ENCODE results near the gene RNF8.
"Not testable (repeated sequence)": the region's sequence is repeated elsewhere in the genome, so short reads cannot be mapped to it uniquely, and the experiment has no call there.

RNF8 gene

DNA sequence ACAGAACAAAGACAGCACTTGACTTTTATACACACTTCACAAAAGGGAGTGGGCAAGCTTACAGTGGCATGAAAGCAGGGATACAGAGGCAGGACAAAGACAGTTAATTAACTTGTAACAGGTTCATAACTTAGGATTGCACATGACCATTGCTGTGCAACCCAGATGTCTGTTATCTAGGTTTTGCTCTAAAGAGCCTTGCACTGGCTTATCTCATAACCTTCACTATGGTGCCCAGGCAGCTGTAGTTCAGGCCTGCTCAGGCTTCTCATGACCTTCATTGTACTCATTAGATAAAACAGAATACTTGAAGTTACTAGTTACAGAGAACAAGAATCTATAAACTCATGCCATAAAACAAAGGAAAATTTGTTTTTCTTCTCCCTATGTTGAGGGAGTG lies 47.9 kb downstream of the RNF8 start:
- not testable (repeated sequence) for DNase-seq

GRCh38 chr6:37406726-37407341 lies 53.1 kb downstream of the RNF8 start:
- DNase-seq, result no peak

DNA sequence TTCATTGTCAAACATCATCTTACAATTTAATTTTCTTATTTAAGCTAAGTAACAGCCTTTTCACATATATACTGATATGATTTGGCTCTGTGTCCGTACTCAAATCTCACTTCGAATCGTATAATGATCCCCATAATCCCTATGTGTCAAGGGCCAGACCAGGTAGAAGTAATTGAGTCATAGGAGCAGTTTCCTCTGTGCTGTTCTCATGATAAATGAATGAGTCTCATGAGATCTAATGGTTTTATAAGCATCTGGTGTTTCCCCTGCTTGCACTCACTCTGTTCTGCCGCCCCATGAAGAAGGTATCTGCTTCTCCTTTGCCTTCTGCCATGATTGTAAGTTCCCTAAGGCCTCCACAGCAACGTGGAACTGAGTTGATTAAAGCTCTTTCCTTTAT lies 54.2 kb downstream of the RNF8 start:
- no peak for DNase-seq

DNA sequence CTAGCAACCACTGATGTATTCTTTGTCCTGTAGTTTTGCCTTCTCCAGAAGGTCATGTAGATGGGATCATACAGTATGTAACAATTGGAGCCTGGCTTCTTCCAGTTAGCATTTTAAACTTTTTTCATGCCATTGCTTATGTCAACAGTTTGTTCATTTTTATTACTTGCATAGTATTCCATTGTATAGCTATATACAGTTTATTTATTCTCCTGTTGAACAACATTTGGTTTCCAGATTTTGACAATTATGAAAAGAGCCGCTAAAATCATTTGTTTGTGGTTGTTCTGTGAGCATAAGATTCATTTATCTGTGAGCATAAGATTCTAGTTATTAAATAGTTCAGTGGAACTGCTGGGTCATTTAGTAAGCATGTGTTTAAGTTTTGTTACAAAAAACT lies 55.7 kb downstream of the RNF8 start:
- DNase-seq, result no peak

GRCh38 chr6:37417393-37417792 lies 63.6 kb downstream of the RNF8 start:
- DNase-seq, result no peak

DNA sequence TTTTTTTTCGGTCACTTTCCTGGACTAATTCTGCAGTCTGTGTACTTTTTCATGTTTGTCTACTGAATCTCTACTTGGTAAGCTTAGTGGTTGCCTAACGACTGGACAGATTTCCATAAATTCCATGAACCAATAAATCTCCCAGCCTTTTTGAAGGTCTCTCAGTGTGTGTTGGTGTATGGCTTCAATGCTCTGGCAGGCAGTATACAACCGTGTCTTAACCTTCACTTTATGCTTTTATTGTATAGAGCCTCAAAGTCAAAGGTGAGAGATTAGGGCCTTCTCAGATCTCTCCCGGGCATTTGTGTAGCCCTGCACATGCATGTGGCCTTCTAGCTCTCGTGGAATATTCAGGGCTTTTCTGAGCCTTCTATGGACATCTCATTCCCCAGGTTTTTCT lies 64.9 kb downstream of the RNF8 start:
- DNase-seq, result no peak

GRCh38 chr6:37426058-37426944 lies 72.5 kb downstream of the RNF8 start:
- no peak for DNase-seq

DNA sequence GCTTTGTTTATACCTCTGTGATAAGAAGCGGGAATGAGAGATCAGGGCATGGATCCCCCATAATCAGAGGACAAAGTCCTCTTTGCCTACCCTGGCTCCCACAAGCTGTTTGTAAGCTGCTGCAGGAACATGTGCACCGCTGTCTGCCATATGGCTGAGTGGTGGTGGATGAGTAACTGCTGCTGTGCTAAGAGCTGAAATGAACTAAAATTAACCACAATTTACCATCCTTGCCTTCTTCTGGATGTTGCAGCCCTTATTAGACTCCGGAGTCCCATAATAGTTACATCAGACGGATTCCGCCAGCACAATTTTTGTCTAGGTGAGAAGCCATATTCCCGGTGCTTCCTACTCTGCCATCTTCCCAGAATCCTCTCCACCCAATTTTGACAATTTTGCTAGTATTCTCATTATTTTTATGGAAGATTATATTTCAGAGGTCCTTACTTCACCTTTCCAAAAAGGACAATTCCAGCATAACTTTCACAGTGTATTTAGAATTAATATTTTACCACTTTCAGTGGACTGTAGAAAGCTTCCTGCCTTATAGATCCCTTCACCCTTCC lies 73.2 kb downstream of the RNF8 start:
- no peak for DNase-seq

DNA sequence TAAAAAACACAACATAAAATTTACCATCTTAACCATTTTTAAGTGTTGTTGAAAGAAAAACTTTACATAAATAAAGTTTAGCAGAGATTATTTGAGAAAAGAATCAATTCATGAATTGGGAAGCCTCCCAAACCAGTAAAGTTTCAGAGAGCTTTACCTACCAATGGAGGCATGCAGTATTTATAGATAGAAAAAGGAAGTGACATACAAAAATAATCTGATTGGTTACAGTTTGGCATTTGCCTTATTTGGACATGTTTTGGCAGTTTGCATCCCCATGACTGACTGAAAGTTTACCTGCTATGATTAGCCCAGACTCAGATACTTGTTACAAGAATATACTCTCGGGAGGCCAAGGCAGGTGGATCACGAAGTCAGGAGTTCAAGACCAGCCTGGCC lies 75.6 kb downstream of the RNF8 start:
- DNase-seq, result no peak

GRCh38 chr6:37432590-37432915 lies 78.8 kb downstream of the RNF8 start:
- no peak for DNase-seq

GRCh38 chr6:37432916-37433656 lies 79.3 kb downstream of the RNF8 start, which contains the start of gene CMTR1:
TSS of gene CMTR1 (plus strand) at chr6:37433221. CDS start at chr6:37435630, 2,409 bp downstream.
- peak; percentile 97 for DNase-seq

DNA sequence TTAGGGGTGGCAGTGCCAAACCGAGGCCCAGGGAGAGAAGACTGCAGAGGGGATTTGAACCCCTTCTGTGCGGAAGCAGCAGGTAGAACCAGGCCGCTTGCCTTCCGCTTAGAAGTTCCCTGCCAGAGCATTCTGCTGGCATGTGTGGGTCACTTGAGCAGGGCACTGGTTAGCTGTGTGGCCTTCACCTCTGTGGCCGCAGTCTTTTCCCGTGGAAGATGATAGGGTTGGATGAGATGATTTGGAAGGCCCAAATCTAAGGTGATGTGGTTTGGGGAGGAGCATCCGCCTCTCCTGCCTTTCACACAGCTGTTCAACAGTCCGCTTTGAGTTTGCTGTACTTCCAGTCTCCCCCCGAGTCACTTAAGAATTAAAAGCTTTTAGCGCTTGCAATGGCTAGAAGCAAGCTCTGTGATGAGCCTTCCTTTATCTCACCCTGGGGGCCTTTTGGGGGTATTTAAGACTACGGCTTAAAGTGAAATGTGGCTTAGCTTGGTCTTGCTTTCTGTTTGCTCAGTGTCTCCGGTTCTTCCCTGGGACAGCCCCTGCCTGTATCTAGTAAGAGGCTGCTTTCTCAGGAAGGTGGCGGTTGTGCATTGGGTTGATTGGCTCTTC lies 80.0 kb downstream of the RNF8 start:
- peak; percentile 27 to 30 for DNase-seq

- DNase-seq, result no peak
Measured at GRCh38 chr6:37435373-37435772, 81.6 kb downstream of the RNF8 start.

GRCh38 chr6:37435816-37436215 lies 82.0 kb downstream of the RNF8 start:
- DNase-seq, result no peak

- DNase-seq, result no peak
Measured at GRCh38 chr6:37438930-37439329, 85.1 kb downstream of the RNF8 start.

DNA sequence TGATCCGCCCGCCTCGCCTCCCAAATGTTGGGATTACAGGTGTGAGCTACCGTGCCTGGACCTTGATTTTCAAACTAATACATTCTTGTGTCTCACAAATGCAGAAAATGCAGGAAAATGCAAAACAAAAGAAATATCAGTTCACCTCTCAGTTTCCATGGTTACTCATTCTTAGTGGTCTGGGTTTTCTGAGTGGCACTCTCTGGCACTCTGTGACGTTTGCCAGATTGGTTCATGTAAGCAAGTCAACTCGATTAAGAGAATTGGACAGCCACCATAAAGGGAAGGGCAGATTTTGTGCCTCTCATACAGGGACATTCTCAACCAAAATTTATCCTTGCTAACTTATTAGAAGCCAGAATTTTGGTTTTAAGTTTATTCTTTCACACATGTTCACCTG lies 87.9 kb downstream of the RNF8 start:
- DNase-seq, result no peak

- DNase-seq, result no peak
Measured at GRCh38 chr6:37442416-37443215, 88.8 kb downstream of the RNF8 start.

DNA sequence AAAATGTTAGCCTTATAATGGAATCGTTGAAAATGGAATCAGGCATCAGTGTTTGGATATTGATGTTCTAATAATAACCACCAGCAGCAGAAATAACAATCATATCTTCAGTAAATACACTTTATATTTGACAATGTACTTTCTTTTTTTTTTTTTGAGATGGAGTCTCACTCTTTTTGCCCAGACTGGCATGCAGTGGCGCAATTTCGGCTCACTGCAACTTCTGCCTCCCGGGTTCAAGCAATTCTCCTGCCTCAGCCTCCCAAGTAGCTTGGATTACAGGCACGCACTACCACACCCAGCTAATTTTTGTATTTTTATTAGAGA lies 89.4 kb downstream of the RNF8 start:
- not testable (repeated sequence) for DNase-seq

Measured in stimulated activated CD4-positive, alpha-beta T cell treated with anti-CD3 and anti-CD28 coated beads, Interleukin-2, amount 100 ng/mL, for 48 hours (primary cell).